SK-N-SH (cell line): ENCODE results near the gene EDA2R.

Experiments
- CTCF ChIP-seq: fragments of 200-600 bp; sonication (generic); IDR thresholded peaks from 2 replicates; pipeline ENCODE4 v1.6.1; 2017; ENCODE audit warnings: antibody characterized with exemption, mild to moderate bottlenecking, moderate library complexity
- EP300 ChIP-seq, 2 experiments: IDR thresholded peaks; 2 replicates each; pipeline versions ENCODE4 v1.4.0 to v1.6.1; 2012; ENCODE audit warnings: borderline replicate concordance in 1 of 2, low read depth in 1 of 2, low read length in 1 of 2
- FOXM1 ChIP-seq: IDR thresholded peaks from 2 replicates; pipeline ENCODE4 v1.4.0; 2012; ENCODE audit warnings: low read depth, mild to moderate bottlenecking
- GATA2 ChIP-seq: sonication (generic); formaldehyde crosslinking; IDR thresholded peaks from 2 replicates; pipeline ENCODE4 v1.5.0; 2020; ENCODE audit warnings: mild to moderate bottlenecking, missing genetic modification reagents
- JUND ChIP-seq: IDR thresholded peaks from 2 replicates; pipeline ENCODE4 v1.4.0; 2012
- MEF2A ChIP-seq: IDR thresholded peaks from 2 replicates; pipeline ENCODE4 v1.4.0; 2012; ENCODE audit warnings: low read depth, borderline replicate concordance
- POLR2AphosphoS5 ChIP-seq: IDR thresholded peaks from 2 replicates; pipeline ENCODE4 v1.6.1; 2012; ENCODE audit warnings: low read depth, low read length
- RAD21 ChIP-seq: IDR thresholded peaks from 2 replicates; pipeline ENCODE4 v1.6.1; 2012; ENCODE audit warnings: mild to moderate bottlenecking, low read length
- RCOR1 ChIP-seq: fragments of 150-350 bp; IDR thresholded peaks from 2 replicates; pipeline ENCODE4 v1.6.1; 2017; ENCODE audit warnings: antibody characterized with exemption, low read length
- RFX5 ChIP-seq: IDR thresholded peaks from 2 replicates; pipeline ENCODE4 v1.6.1; 2012; ENCODE audit warnings: mild to moderate bottlenecking, improper control_type of control experiment, low read length
- SIN3A ChIP-seq: IDR thresholded peaks from 2 replicates; pipeline ENCODE4 v1.6.1; 2012; ENCODE audit warnings: low read depth, mild to moderate bottlenecking, low read length, moderate library complexity, borderline replicate concordance
- SMC3 ChIP-seq: IDR thresholded peaks from 2 replicates; pipeline ENCODE4 v1.6.1; 2012; ENCODE audit warnings: low read depth, low read length, improper control_type of control experiment
- TF ChIP-seq, protein P1 (sequence below): IDR thresholded peaks from 2 replicates; pipeline ENCODE4 v1.4.0; 2012; ENCODE audit warnings: low read depth

DNA sequence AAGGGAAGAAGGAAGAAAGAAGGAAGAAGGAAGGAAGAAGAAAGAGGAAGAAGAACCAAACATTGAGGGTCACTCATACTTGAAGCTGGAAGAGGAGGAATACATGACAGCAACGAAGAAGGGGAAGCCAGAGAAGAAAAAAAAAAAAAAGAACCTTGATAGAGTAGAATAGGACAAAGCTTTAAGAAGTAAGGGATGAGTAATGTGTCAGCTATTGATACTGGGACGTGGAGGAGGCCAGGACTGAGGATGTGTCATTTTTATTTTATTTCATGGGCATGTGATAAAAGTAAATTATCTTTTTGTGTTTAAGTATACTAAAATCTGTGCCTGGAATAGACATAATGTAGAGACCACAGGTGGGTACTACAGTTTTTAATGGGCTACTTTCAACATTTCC is 6.4 kb downstream of the EDA2R start:
- no peak for TF ChIP-seq CTCF
- TF ChIP-seq SMC3: no peak
- no peak for TF ChIP-seq EP300 (IDR thresholded peaks at IDR 0.05; ENCODE audit: borderline replicate concordance in 1 of 2, low read depth in 1 of 2, low read length in 1 of 2)
- no peak for TF ChIP-seq RFX5
- no peak for TF ChIP-seq MEF2A
- no peak for TF ChIP-seq RCOR1
- no peak for TF ChIP-seq POLR2AphosphoS5
- no peak for TF ChIP-seq RAD21
- TF ChIP-seq SIN3A: no peak
- no peak for TF ChIP-seq FOXM1
- no peak for TF ChIP-seq GATA2 (CRISPR knock-in tag)
- TF ChIP-seq, protein P1, sequence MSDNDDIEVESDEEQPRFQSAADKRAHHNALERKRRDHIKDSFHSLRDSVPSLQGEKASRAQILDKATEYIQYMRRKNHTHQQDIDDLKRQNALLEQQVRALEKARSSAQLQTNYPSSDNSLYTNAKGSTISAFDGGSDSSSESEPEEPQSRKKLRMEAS: no peak
- peak; percentile 19; the same call in 1 of the 2 replicates for TF ChIP-seq JUND
